ENCODE measurements around the gene RAB3D.
"Not testable (repeated sequence)": the region's sequence is repeated elsewhere in the genome, so short reads cannot be mapped to it uniquely, and the experiment has no call there.

The RAB3D gene

GRCh38 chr19:11356676-11357550 is 17.5 kb upstream of the RAB3D start:
- Histone ChIP-seq H3F3A (ENCODE audit: insufficient read depth) (no peaks in the 10 kb centered on the region), H3K27me3 (ENCODE audit: low read length) (no peaks in the 10 kb centered on the region), H3K9me3 (ENCODE audit: insufficient read depth, low read length) (no peaks in the 10 kb centered on the region), H2AFZ (ENCODE audit: low read depth, low read length, severe bottlenecking) (no peak overlapping the region), H3K79me2 (ENCODE audit: insufficient read depth, low read length) (no peaks in the 10 kb centered on the region), H3K27ac (ENCODE audit: low read depth, low read length) (no peak overlapping the region), H3K9ac (ENCODE audit: low read length) (no peak overlapping the region), H3K9me2 (replicated peaks; ENCODE audit: insufficient read depth, low read length) (no peaks in the 10 kb centered on the region), H3K36me3 (ENCODE audit: low read length) (no peaks in the 10 kb centered on the region), H3K4me2 (ENCODE audit: low read depth, low read length, poor library complexity, severe bottlenecking) (no peak overlapping the region), H4K20me1 (ENCODE audit: low read depth, low read length) (no peaks in the 10 kb centered on the region; the same call in 1 of the 2 replicates), H3K4me3 (ENCODE audit: insufficient read depth, low read length, poor library complexity, severe bottlenecking) (no peak overlapping the region)
- TF ChIP-seq CTCF (IDR thresholded peaks at IDR 0.05; ENCODE audit: insufficient read depth, low read length, poor library complexity, severe bottlenecking), result no peak
- no peak for TF ChIP-seq EZH2phosphoT487 (conservative IDR thresholded peaks at IDR 0.05; ENCODE audit: low read length)

- TF ChIP-seq EZH2phosphoT487 (conservative IDR thresholded peaks at IDR 0.05; ENCODE audit: low read length) (no peak), CTCF (IDR thresholded peaks at IDR 0.05; ENCODE audit: insufficient read depth, low read length, poor library complexity, severe bottlenecking) (no peak)
- H3K9me3 ChIP-seq (ENCODE audit: insufficient read depth, low read length), result no peaks in the 10 kb centered on the region
- no peak overlapping the region for H3K9ac ChIP-seq (ENCODE audit: low read length)
- H3F3A ChIP-seq (ENCODE audit: insufficient read depth), result no peaks in the 10 kb centered on the region
- H4K20me1 ChIP-seq (ENCODE audit: low read depth, low read length), result no peaks in the 10 kb centered on the region; the same call in 1 of the 2 replicates
- no peak overlapping the region for H3K27ac ChIP-seq (ENCODE audit: low read depth, low read length)
- H3K9me2 ChIP-seq (replicated peaks; ENCODE audit: insufficient read depth, low read length), result no peaks in the 10 kb centered on the region
- H3K36me3 ChIP-seq (ENCODE audit: low read length), result no peaks in the 10 kb centered on the region
- no peaks in the 10 kb centered on the region for H3K27me3 ChIP-seq (ENCODE audit: low read length)
- H3K4me2 ChIP-seq (ENCODE audit: low read depth, low read length, poor library complexity, severe bottlenecking), result no peak overlapping the region
- H3K79me2 ChIP-seq (ENCODE audit: insufficient read depth, low read length), result no peaks in the 10 kb centered on the region
- H3K4me3 ChIP-seq (ENCODE audit: insufficient read depth, low read length, poor library complexity, severe bottlenecking), result no peak overlapping the region
- no peak overlapping the region for H2AFZ ChIP-seq (ENCODE audit: low read depth, low read length, severe bottlenecking)
Measured at GRCh38 chr19:11356074-11356397, 16.6 kb upstream of the RAB3D start.

GRCh38 chr19:11355160-11356073 is 16.0 kb upstream of the RAB3D start, which contains the start of gene PLPPR2:
Gene PLPPR2, plus strand, starts transcription at chr19:11355432. Its CDS starts 2,242 bp downstream, at chr19:11357674.
- H3K79me2 ChIP-seq (ENCODE audit: insufficient read depth, low read length), result no peaks in the 10 kb centered on the region
- H3K4me2 ChIP-seq (ENCODE audit: low read depth, low read length, poor library complexity, severe bottlenecking), result peak within 1 kb of the TSS; percentile 5
- H3K4me3 ChIP-seq (ENCODE audit: insufficient read depth, low read length, poor library complexity, severe bottlenecking), result no peak within 1 kb of the TSS
- H3K9me3 ChIP-seq (ENCODE audit: insufficient read depth, low read length), result no peaks in the 10 kb centered on the region
- no peak within 1 kb of the TSS for H3K27ac ChIP-seq (ENCODE audit: low read depth, low read length)
- H3K9ac ChIP-seq (ENCODE audit: low read length), result no peak within 1 kb of the TSS
- no peaks in the 10 kb centered on the region for H3F3A ChIP-seq (ENCODE audit: insufficient read depth)
- no peaks in the 10 kb centered on the region for H3K36me3 ChIP-seq (ENCODE audit: low read length)
- H3K27me3 ChIP-seq (ENCODE audit: low read length), result no peaks in the 10 kb centered on the region
- TF ChIP-seq CTCF (IDR thresholded peaks at IDR 0.05; ENCODE audit: insufficient read depth, low read length, poor library complexity, severe bottlenecking) (no peak), EZH2phosphoT487 (conservative IDR thresholded peaks at IDR 0.05; ENCODE audit: low read length) (no peak)
- H4K20me1 ChIP-seq (ENCODE audit: low read depth, low read length), result no peaks in the 10 kb centered on the region; the same call in 1 of the 2 replicates
- H2AFZ ChIP-seq (ENCODE audit: low read depth, low read length, severe bottlenecking), result no peak within 1 kb of the TSS
- no peaks in the 10 kb centered on the region for H3K9me2 ChIP-seq (replicated peaks; ENCODE audit: insufficient read depth, low read length)

- H3K9ac ChIP-seq (ENCODE audit: low read length); H3K27me3 ChIP-seq (ENCODE audit: low read length); H3K4me3 ChIP-seq (ENCODE audit: insufficient read depth, low read length, poor library complexity, severe bottlenecking); H3K27ac ChIP-seq (ENCODE audit: low read depth, low read length); H3K9me2 ChIP-seq (replicated peaks; ENCODE audit: insufficient read depth, low read length); H3K36me3 ChIP-seq (ENCODE audit: low read length); H3K4me2 ChIP-seq (ENCODE audit: low read depth, low read length, poor library complexity, severe bottlenecking); H4K20me1 ChIP-seq (ENCODE audit: low read depth, low read length); H3K79me2 ChIP-seq (ENCODE audit: insufficient read depth, low read length); H3F3A ChIP-seq (ENCODE audit: insufficient read depth); H2AFZ ChIP-seq (ENCODE audit: low read depth, low read length, severe bottlenecking); H3K9me3 ChIP-seq (ENCODE audit: insufficient read depth, low read length): not testable (repeated sequence)
Measured at GRCh38 chr19:11354102-11354501, 14.6 kb upstream of the RAB3D start.

Measured in SU-DHL-6 (cell line).